Activated CD4-positive, alpha-beta T cell treated with anti-CD3 and anti-CD28 coated beads for 1 hour (primary cell): Measurements from ENCODE around the gene PTN.

Source experiments
- DNase-seq: peaks from one replicate; pipeline ENCODE4 v3.0.0-alpha.2; 2020

Gene PTN, protein sequence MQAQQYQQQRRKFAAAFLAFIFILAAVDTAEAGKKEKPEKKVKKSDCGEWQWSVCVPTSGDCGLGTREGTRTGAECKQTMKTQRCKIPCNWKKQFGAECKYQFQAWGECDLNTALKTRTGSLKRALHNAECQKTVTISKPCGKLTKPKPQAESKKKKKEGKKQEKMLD

DNA sequence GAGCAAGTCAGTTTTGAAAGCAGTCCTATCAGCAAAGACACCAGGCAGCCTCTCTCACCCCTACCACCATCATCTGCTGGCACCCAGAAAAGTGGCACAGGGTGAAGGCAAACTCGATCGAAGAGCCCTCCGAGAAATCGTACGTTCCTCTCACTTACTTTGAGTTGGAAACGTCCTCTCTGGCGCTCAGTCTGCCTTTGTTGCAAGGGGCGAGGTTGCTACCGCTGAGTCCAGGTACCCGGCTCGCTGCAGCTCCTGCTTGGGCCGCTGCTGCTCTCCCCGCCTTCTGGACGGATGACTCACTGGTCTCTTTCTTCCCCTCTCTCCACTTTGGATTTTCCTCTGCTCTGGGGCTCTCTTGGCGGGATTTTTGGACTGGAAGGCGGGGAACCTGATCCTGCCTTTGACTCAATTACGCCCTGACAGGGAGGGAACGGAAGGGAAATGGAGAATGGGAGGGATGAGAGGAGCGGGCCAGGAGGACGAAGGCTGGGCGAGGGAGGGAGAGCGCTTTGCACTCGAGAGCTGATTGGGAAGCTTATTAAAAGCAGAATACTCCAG is at the start of gene PTN:
PTN (minus strand) TSS at position 453 of the 561 bp plus-strand sequence. CDS start 88,760 bp downstream, outside the sequence.
- no peak for DNase-seq

DNA sequence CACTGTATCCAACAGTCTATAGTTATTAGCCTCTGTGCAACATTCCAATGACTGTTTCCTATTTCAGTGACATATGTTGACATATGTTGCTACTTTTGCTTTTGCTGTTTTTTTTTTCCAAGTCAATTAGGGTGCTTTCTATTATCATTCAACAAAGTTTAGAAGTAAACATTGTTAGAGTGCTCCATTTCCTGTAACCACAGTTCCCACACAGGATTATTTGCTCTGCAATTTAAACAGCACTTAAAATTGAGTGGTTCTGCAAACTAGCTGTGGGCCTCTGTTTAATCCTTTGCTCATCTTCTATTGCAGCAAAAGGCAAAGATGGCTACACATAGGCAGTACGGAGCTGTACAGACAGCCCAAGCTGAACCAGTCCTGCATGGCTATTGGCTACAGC is 46.5 kb upstream of the PTN start:
- DNase-seq: no peak

DNA sequence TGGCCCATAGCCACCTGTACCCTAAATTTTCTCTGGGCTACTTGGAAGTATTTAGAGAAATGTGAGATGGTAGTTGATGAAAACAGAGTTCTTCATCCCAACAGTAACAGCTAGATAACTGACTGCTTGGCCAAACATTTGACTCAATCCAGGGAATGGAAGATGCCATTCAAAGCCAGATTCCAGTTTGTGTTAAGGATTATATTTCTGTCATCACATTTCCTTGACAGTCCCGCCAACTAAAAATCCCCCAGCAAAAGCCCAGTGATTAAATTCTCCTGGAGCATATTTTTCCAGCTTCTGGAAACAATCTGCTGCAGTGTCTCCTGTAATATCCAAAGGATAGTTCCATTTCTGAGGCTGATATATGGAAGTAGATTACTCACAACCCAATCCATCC is 45.4 kb upstream of the PTN start:
- no peak for DNase-seq

DNA sequence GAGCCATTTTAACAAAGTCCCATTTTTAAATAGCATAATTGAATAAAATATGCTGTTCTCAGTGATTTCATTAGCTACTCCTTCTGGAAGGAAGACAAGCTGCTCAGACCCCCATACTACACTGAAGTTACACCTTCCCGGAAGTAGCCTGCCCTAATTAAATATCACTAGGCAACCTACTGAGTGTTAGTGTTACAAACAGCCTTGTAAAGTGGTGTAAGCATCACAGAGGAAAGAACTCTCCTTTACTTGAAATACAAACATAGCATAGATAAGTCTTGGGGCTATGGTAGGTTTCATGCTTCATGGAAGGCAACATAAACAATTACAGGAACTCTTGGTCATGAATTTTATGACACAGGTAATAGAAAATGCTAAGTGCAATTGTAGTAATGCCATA is 43.4 kb upstream of the PTN start:
- DNase-seq: no peak

DNA sequence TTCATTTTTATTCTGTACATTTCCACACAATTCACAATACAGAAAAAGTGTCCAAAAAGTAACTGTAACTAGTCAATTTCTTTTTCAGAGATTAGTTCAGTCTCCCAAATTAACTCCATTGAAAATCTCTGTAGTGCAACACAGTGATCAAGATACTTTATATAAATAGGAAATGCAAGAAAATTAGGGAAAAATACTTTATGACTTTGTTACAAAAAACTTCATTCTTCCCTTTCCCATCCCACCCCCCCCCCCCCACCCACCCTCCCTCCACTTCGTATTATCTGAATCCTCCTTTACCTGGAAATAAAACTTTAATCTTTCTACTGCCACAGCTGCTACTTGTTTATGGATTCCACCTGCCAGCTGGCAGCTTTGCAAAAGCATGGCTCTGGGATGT is 37.5 kb upstream of the PTN start:
- no peak for DNase-seq

DNA sequence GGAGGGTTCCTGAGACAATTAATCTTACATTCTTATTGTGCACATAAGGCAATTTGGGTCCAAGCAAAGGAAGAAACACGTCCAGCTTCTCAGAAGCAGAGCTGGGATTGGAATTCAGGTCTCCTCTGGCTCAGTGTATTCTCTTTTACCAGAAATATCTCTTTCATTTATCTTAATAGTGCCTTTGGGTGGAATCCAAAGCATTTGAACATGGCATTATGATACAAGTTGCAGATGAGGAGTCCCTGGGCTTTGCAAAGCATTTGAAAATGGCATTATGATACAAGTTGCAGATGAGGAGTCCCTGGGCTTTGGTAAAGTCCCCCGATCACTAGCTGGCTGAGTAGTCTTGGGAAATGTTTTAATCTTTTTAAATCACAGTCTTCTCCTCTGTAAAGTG is 30.0 kb upstream of the PTN start:
- DNase-seq: no peak

DNA sequence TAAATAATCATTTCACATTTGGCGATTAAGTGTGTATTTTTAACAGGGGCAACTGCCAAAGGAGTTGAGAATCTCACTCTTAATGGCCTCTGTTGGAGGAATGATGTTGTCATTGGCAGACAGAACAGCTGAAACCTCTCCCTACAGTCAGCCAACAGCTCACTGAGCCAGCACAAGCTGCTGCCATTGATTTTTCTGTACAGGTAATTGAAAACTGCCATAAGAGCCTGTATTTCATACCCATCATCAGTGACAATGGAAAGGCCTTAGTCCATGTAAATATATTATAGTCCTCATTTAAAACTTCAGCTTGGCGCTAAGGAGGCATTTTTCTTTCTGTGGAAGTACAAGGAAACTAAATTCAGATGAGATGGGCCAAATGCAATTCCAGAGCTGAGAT is 28.1 kb upstream of the PTN start:
- DNase-seq: no peak

DNA sequence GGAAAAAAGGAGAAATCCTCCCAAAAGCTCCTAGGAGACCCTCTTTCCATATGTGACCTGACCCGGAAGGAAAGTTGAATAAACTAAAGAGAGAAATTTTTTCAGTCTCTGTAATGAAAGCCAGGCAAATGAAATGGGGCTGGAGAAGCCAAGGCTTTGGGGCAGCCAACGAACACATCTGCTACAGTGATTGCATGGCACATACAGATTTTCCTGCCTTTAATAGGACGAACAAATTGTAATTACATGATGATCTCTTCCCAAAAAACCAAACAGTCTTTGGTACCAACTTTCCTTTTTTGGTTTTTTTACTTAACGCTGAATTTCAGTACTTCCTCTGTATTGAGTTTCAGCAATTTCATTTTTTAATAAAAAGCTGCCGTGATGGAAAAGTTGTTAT is 23.5 kb upstream of the PTN start:
- no peak for DNase-seq

DNA sequence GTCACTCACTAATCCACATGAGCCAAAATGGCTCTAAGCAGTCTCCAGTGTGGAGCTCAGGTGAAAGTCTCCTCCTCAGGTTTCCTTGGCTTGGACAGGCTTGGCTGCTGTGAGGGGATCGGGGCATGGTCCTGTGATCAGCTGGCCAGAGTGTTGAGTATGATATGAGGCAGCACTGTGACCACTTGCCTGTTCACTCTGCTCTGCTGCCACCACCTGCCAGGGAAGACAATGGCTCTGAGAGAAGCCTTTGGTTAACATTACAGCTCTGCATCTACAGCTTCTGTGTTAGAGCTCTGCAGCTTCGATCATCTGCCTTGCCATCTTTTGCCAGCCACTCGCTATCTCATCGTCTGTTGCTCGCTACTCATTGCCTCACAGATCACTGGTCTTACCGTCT is 20.1 kb upstream of the PTN start:
- no peak for DNase-seq

DNA sequence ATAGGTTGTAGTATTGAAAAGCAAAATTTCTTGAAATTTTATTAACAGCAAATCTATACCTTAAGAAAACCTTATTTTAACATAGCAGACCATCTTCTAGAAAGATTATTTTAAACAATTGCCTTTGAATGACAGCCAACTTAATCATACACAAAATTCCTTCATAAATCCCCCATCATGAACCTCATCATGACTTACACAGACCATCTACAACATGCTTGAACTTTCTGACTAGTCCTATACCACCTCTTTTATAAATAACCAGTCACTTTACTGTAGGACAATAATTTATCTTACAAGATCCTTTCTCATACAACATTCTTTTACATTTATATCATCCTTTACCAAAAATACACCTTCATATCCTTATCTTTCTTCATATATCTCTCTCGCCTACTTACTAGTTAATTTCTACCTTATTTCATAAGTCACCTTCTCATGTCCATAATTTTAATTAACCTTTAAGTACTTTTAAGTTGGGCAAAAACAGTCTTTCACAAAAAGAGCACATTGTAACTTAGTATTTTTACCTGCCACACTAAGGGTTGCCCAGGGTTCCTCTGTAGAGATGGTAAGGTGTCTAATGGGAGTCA is 16.6 kb upstream of the PTN start:
- no peak for DNase-seq

DNA sequence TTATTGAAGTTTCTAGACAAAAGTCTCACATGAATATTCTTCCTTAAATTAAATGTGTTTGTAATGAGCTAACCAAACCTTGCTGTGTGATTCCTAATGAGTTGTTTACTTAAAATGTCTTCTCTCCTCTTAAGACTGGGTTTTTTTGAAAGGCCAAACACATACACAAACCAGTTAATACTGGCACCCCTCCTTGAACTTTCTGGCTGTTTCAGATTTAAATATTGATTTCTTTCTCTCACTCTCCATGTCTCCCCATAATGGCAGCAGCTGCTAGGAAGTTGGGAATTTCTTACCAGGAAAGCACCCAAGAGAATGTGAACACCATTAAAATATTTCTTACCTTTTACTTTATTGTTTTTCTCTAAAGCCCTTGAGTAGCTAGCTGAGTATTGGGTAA is 11.4 kb upstream of the PTN start:
- DNase-seq: no peak

DNA sequence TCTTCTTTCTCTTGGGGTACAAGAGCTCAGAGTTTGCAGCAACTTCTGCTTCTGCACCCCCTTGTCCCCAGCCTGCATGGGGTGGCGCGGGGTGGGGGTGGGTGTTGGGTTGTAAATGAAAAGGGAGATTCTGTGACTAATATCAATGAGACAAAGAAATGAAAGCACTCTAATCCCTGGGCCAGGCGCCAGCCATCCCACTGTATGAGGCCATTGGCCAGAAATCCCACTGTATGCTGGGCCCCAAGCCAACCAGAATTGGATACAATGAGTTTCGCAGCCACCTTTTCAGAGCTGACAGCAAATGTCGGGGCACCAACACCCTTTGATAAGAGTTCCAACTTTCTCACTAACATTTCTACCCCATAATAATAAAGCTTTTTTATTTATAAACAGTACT is 10.9 kb upstream of the PTN start:
- no peak for DNase-seq

DNA sequence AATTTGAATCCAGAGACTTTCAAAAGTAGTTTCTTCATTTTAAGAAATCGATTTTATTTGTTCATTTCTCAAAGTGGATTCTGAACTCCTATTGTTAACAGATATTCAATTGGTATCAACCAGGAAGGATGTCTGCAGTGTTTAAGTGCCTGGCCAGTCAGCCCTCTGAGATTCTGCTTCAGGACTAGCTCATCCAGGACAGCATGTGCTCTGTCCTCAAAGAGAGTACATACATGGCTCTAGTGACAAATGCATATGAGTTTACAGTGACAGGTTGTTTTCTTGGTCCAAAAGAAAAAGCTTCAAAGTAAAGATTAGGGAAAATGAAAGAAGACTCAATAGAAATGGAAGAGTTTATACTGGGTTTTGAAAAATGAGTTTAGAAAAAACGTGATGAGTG is 8.4 kb upstream of the PTN start:
- no peak for DNase-seq

DNA sequence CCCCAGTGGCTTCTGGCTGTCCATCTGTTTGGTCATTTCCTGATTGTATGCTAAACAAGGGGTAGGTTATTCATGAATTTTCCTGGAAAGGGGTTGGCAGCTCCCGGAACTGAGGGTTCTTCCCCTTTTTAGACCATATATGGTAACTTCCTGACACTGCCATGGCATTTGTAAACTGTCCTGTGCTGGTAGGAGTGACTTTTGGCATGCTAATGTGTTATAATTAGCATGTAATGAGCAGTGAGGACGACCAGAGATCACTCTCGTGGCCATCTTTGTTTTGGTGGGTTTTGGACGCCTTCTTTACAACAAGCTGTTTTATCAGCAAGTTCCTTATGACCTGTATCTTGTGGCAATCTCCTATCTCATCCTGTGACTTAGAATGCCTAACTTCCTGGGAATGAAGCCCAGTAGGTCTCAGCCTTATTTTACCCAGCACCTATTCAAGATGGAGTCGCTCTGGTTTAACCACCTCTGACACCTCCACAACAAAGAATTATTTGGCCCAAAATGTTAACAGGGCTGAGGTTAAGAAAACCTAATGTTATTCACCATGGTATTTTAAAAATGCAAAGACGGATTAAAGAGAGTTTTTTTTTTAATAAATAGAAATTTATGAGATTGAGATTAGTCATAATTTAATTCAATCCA is 2.4 kb upstream of the PTN start:
- DNase-seq: no peak

DNA sequence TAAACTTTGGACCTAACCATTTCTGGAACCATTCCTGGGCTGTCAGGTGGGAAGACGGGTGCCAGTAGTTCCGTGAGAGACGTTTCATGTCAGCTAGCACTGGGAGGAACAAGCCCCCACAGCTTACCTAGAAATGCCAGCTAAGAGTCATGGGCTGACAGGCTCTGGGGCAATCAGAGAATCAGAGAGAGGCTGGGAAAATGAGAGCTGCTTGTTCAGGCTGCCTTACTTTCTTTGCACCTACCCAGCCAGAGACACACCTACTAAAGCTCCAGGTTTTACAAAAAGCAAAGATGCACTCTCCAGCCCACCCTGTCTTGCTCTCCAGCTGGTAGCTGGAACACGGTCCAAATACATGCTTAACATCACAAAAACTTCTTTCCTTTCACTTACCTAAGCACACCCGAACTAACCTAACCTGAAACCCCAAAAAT is 688 bp downstream of the PTN start:
- no peak for DNase-seq

DNA sequence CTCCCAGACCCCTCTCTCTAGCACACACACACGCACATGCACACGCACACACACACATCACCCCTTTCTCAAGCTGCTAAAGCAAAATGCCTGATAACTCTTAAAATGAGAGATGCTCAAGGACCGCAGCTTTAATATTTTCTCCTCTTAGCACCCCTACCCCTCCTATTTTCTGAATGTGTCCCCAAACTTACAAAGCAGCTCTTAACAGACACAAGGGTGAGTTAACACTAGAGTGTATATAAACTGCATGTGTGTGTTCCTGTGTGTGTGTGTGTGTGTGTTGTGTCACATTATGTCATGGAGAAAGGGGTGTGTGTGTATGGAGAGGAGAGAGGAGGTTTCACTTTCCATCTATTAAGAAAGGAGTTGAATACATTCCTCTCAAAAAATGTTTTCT is 1.3 kb downstream of the PTN start:
- DNase-seq: no peak

DNA sequence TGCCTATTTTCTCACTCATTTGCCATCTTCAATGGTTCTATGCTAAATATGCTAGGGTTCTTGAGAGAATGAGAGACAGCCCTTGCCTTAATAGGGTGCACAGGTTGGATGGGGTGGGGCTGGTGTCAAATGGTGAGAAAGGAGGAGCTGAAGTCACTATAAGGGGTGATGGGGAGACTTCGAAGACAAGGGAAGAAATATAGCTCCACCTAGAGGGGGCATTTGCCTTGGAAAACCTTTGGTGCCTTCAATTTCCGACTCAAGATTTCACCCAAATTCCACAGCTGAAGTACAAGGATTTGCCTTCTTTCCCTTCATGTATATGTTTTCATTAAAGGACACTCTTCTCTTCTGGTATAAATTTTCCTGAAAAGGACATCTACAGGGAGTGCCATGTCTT is 5.6 kb downstream of the PTN start:
- no peak for DNase-seq

DNA sequence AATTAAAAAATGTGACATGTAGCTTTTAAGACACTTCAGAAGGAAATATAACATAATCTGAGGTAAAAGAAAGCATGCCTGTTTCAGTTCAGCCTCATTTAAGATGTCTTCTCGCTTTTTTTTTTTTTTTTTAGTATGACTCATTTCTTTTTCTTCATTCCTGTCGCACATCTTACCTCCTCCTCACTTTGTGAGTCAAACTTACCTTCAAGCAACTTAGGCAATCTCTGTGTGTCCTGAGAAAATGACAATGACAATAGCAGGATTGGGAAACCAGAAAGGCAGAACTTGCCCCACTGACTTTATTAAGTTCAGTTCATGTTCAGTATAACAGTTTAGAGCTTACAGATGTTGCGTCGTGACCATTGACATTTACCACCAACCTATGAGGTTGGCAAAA is 7.7 kb downstream of the PTN start:
- DNase-seq: no peak

DNA sequence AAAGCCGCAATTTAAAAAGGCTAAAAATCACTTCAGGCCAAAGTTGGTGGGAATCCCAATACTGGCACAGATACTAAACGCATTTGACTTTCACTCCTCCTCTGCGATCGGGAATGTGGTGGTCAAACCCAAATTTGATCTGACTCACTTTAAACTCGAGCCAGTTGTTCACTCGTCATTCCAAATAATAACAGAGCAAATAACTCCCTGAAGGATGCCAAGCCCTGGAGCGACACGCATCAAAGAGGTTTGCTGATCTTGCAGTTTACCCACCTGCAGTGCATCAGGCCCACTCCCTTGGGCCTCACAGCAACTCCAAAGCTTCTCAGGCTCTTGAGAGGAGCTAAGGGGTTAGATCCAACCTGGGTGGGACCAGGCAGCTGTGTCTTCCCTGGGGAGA is 12.2 kb downstream of the PTN start:
- no peak for DNase-seq

DNA sequence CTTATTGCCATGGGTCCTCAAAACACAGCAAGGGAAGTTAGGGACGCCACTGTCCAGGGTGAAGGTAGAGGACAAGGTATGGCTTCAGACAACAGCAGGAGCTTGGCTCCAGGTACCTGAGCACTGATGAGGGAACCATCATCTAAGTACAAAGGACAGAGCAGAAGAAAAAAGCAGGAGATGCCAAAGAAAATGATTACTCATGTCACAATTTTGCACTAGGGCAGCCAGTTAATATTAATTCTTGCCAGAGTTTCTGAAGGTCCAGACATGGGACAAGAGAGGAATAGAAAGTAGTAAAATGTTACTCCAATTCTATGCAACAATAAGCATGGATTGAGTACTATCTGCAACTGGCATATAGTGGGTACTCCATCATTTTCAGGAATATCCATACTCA is 14.1 kb downstream of the PTN start:
- no peak for DNase-seq

DNA sequence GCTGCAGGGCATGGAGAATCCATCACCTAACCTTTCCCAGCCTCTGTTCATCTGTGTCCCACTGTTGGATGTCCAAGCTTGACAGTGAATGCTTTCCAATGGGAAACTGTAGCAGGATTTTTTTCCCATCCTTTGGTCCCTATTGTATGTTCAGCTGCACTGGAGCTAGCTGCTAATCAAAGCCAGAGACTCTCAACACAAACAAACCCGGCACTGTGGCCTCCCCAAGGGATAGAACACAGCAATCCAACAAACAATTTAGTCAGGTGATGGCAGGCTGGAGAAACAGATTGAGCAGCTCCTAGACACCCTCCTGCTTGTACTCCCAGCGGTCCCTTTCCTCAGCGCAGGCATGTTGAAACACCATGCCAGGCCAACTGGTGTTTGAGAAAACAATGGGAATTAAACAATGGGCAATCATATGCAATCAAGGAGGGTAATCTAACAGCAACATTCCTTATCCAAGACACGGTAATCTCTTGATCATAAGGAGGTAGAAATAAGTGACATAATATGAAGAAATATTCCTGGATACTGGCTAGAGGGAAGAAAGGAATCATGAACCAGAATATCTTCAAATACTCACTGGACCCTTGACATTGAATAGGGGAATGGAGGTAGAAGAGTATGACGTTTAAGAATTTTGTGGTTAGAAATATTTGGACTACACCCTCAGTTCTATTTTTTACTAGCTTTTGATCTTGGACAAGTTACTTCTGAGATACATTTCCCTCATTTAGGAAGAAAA is 15.0 kb downstream of the PTN start:
- DNase-seq: no peak

DNA sequence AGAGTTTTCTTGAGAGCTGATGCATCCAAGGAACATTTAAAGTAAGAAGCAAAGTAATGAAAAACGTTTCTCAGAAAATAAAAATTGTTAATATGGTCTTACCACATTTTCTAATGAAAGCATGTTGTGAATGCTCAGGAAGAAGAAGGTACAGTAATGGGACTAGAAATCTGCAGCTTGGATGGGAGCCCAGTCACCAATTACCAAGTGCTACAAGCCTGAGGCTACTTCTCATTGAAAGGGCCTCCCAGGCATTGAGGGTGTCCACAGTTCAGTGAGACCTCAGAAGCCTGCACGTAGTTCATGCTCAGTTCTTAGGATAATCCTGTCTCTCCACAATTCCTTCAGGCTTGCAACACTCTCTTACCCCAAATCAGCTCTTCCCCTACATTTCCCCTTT is 17.6 kb downstream of the PTN start:
- no peak for DNase-seq

DNA sequence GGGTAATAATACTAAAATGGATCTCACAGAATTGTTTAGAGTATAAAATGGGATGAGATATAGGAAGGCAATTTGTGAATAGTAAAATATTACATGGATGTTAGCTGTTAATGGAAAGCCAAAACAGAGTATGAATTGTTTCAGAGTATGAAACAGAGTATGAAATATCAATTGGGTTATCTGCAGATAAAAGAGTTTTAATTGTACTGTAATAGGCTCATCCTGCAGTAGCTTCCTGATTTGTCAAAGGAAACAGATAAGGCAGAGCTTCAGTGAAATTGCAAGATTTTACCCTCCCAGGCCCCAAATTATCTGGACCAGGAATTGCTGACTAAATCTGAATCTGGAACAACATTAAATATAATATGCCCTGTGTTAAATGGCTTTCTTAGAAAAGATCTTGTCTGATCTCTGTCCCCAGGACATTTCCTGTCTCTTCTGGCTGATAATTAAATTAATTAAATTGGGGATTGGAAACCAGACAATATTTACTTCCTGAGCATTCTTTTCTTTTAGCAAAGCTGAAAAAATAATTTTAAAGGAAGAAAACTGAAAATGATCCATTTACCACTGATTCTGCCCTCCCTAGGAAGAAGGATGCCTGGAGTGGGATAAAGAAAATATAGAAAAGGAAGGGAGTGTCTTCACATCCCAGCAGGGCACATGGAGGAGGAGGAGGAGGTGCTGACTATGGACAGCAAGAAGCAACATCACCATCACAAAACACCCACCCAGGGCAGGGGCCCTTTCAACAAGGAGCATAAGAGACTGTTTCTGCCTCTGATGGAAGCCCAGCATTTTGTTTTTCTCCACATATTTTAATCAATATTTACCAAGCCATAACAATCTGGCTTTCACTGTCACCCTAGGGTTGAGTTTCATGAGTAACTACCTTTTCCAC is 18.5 kb downstream of the PTN start:
- no peak for DNase-seq
